ENCODE results near the gene C6orf52.
"Not testable (repeated sequence)": the region's sequence is repeated elsewhere in the genome, so short reads cannot be mapped to it uniquely, and the experiment has no call there.

The C6orf52 gene

GRCh38 chr6:10722820-10723566 is 28.6 kb upstream of the C6orf52 start, which contains the start of gene TMEM14C:
TSS of gene TMEM14C (plus strand) at chr6:10723070. CDS start at chr6:10724614, 1,544 bp downstream.
- H3K9me3 ChIP-seq (ENCODE audit: insufficient read depth, low read depth, low read length): peaks cover 8% of the 10 kb centered on the region
- peak within 1 kb of the TSS; percentile 70 for H2BK12ac ChIP-seq (ENCODE audit: low read length)
- peak; percentile 99 for DNase-seq
- WGBS (ENCODE audit: extremely low coverage, insufficient coverage, insufficient read length): no CpG with 5 or more reads among the region's 55 CpGs
- H3K4me1 ChIP-seq (ENCODE audit: control insufficient read depth in 1 of 2, insufficient read depth in 2 of 2, low read length in 2 of 2): peaks cover 0 to 8% of the 10 kb centered on the region in 2 experiments
- H3K4me2 ChIP-seq (ENCODE audit: low read length): peak within 1 kb of the TSS; percentile 92
- peak within 1 kb of the TSS; percentile 86 for H2BK5ac ChIP-seq (ENCODE audit: low read depth, low read length, poor library complexity)
- peak within 1 kb of the TSS; percentile 82 for H3K4me3 ChIP-seq (ENCODE audit: low read depth, low read length)
- no peaks in the 10 kb centered on the region for H3K27me3 ChIP-seq (ENCODE audit: insufficient read depth, low read length)
- H2BK120ac ChIP-seq (ENCODE audit: insufficient read depth, low read length, poor library complexity): peak within 1 kb of the TSS; percentile 72
- H3K23ac ChIP-seq (ENCODE audit: low read length): no peak within 1 kb of the TSS
- H4K91ac ChIP-seq (ENCODE audit: low read depth, low read length): peak within 1 kb of the TSS; percentile 88
- H3K18ac ChIP-seq (ENCODE audit: low read length): peak within 1 kb of the TSS; percentile 84
- H4K8ac ChIP-seq (ENCODE audit: low read depth, low read length): peak within 1 kb of the TSS; percentile 95
- H3K9ac ChIP-seq (ENCODE audit: low read length): peak within 1 kb of the TSS; percentile 94
- peak within 1 kb of the TSS; percentile 98 for H2AFZ ChIP-seq (ENCODE audit: insufficient read depth, low read length, poor library complexity)
- H4K12ac ChIP-seq (ENCODE audit: low read depth, low read length): peak within 1 kb of the TSS; percentile 90
- H3K36me3 ChIP-seq (ENCODE audit: control insufficient read depth in 1 of 2, insufficient read depth in 2 of 2, low read length in 2 of 2): peaks cover 11 to 18% of the 10 kb centered on the region in 2 experiments
- H3K27ac ChIP-seq (ENCODE audit: low read depth, low read length): peak within 1 kb of the TSS; percentile 86
- peaks cover 11% of the 10 kb centered on the region for H3K79me1 ChIP-seq (ENCODE audit: low read length)
- no peak within 1 kb of the TSS for H2AK5ac ChIP-seq (ENCODE audit: low read length)
- H3K4ac ChIP-seq (ENCODE audit: low read depth, low read length): peak within 1 kb of the TSS; percentile 78
- peaks cover 2% of the 10 kb centered on the region for H3K79me2 ChIP-seq (ENCODE audit: control insufficient read depth, insufficient read depth, low read length, poor library complexity)
- peak within 1 kb of the TSS; percentile 84 for H3K14ac ChIP-seq (ENCODE audit: low read length)

GRCh38 chr6:10722570-10722819 is 28.1 kb upstream of the C6orf52 start:
- Histone ChIP-seq H2BK5ac (ENCODE audit: low read depth, low read length, poor library complexity) (peak overlapping the region; percentile 86), H3K9ac (ENCODE audit: low read length) (peak overlapping the region; percentile 83), H3K4ac (ENCODE audit: low read depth, low read length) (peak overlapping the region; percentile 78), H4K12ac (ENCODE audit: low read depth, low read length) (peak overlapping the region; percentile 90), H3K18ac (ENCODE audit: low read length) (peak overlapping the region; percentile 84), H2AK5ac (ENCODE audit: low read length) (no peak overlapping the region), H3K23ac (ENCODE audit: low read length) (no peak overlapping the region), H2BK120ac (ENCODE audit: insufficient read depth, low read length, poor library complexity) (peak overlapping the region; percentile 72), H3K79me2 (ENCODE audit: control insufficient read depth, insufficient read depth, low read length, poor library complexity) (peaks cover 2% of the 10 kb centered on the region), H3K9me3 (ENCODE audit: insufficient read depth, low read depth, low read length) (peaks cover 8% of the 10 kb centered on the region), H3K4me2 (ENCODE audit: low read length) (peak overlapping the region; percentile 92), H2BK12ac (ENCODE audit: low read length) (peak overlapping the region; percentile 70), H2AFZ (ENCODE audit: insufficient read depth, low read length, poor library complexity) (peak overlapping the region; percentile 98), H3K27me3 (ENCODE audit: insufficient read depth, low read length) (no peaks in the 10 kb centered on the region), H3K27ac (ENCODE audit: low read depth, low read length) (peak overlapping the region; percentile 86), H4K8ac (ENCODE audit: low read depth, low read length) (peak overlapping the region; percentile 95), H3K4me3 (ENCODE audit: low read depth, low read length) (peak overlapping the region; percentile 82), H3K36me3 (ENCODE audit: control insufficient read depth in 1 of 2, insufficient read depth in 2 of 2, low read length in 2 of 2) (peaks cover 11 to 15% of the 10 kb centered on the region in 2 experiments), H3K4me1 (ENCODE audit: control insufficient read depth in 1 of 2, insufficient read depth in 2 of 2, low read length in 2 of 2) (peaks cover 0 to 8% of the 10 kb centered on the region in 2 experiments), H3K14ac (ENCODE audit: low read length) (peak overlapping the region; percentile 84), H4K91ac (ENCODE audit: low read depth, low read length) (peak overlapping the region; percentile 88), H3K79me1 (ENCODE audit: low read length) (peaks cover 11% of the 10 kb centered on the region)
- no peak for DNase-seq
- no CpG with 5 or more reads among the region's 6 CpGs for WGBS (ENCODE audit: extremely low coverage, insufficient coverage, insufficient read length)

GRCh38 chr6:10721850-10722569 is 27.6 kb upstream of the C6orf52 start:
- WGBS (ENCODE audit: extremely low coverage, insufficient coverage, insufficient read length): no CpG with 5 or more reads among the region's 11 CpGs
- Histone ChIP-seq H2AFZ (ENCODE audit: insufficient read depth, low read length, poor library complexity) (peak overlapping the region; percentile 98), H3K79me1 (ENCODE audit: low read length) (peaks cover 11% of the 10 kb centered on the region), H2BK12ac (ENCODE audit: low read length) (peak overlapping the region; percentile 70), H3K27ac (ENCODE audit: low read depth, low read length) (peak overlapping the region; percentile 86), H4K8ac (ENCODE audit: low read depth, low read length) (peak overlapping the region; percentile 95), H4K91ac (ENCODE audit: low read depth, low read length) (peak overlapping the region; percentile 88), H3K23ac (ENCODE audit: low read length) (no peak overlapping the region), H2BK5ac (ENCODE audit: low read depth, low read length, poor library complexity) (peak overlapping the region; percentile 86), H3K36me3 (ENCODE audit: control insufficient read depth in 1 of 2, insufficient read depth in 2 of 2, low read length in 2 of 2) (peaks cover 11 to 15% of the 10 kb centered on the region in 2 experiments), H3K18ac (ENCODE audit: low read length) (peak overlapping the region; percentile 84), H3K4ac (ENCODE audit: low read depth, low read length) (peak overlapping the region; percentile 78), H3K79me2 (ENCODE audit: control insufficient read depth, insufficient read depth, low read length, poor library complexity) (peaks cover 2% of the 10 kb centered on the region), H3K27me3 (ENCODE audit: insufficient read depth, low read length) (no peaks in the 10 kb centered on the region), H3K9me3 (ENCODE audit: insufficient read depth, low read depth, low read length) (peaks cover 8% of the 10 kb centered on the region), H4K12ac (ENCODE audit: low read depth, low read length) (peak overlapping the region; percentile 90), H3K4me1 (ENCODE audit: control insufficient read depth in 1 of 2, insufficient read depth in 2 of 2, low read length in 2 of 2) (peaks cover 0 to 8% of the 10 kb centered on the region in 2 experiments), H3K9ac (ENCODE audit: low read length) (peak overlapping the region; percentile 83), H3K14ac (ENCODE audit: low read length) (peak overlapping the region; percentile 84), H2AK5ac (ENCODE audit: low read length) (no peak overlapping the region), H2BK120ac (ENCODE audit: insufficient read depth, low read length, poor library complexity) (peak overlapping the region; percentile 72), H3K4me2 (ENCODE audit: low read length) (peak overlapping the region; percentile 92), H3K4me3 (ENCODE audit: low read depth, low read length) (no peak overlapping the region)
- no peak for DNase-seq

GRCh38 chr6:10720960-10721849 is 26.8 kb upstream of the C6orf52 start:
- H3K4me3 ChIP-seq (ENCODE audit: low read depth, low read length); H3K4me2 ChIP-seq (ENCODE audit: low read length); H2BK120ac ChIP-seq (ENCODE audit: insufficient read depth, low read length, poor library complexity); H3K9ac ChIP-seq (ENCODE audit: low read length); H2AFZ ChIP-seq (ENCODE audit: insufficient read depth, low read length, poor library complexity); H3K4ac ChIP-seq (ENCODE audit: low read depth, low read length); H3K14ac ChIP-seq (ENCODE audit: low read length); H4K91ac ChIP-seq (ENCODE audit: low read depth, low read length); H3K9me3 ChIP-seq (ENCODE audit: insufficient read depth, low read depth, low read length); H2BK5ac ChIP-seq (ENCODE audit: low read depth, low read length, poor library complexity); H4K8ac ChIP-seq (ENCODE audit: low read depth, low read length); H3K23ac ChIP-seq (ENCODE audit: low read length); H3K79me2 ChIP-seq (ENCODE audit: control insufficient read depth, insufficient read depth, low read length, poor library complexity); H3K18ac ChIP-seq (ENCODE audit: low read length); H3K27ac ChIP-seq (ENCODE audit: low read depth, low read length); H4K12ac ChIP-seq (ENCODE audit: low read depth, low read length); H2BK12ac ChIP-seq (ENCODE audit: low read length); H3K4me1 ChIP-seq (ENCODE audit: control insufficient read depth in 1 of 2, insufficient read depth in 2 of 2, low read length in 2 of 2); H3K27me3 ChIP-seq (ENCODE audit: insufficient read depth, low read length): not testable (repeated sequence)
- H3K79me1 ChIP-seq (ENCODE audit: low read length): peaks cover 11% of the 10 kb centered on the region
- H2AK5ac ChIP-seq (ENCODE audit: low read length): peak overlapping the region; percentile 18
- peak in 1 of 2 donors; percentile 11 for DNase-seq
- peaks cover 6 to 12% of the 10 kb centered on the region in 2 experiments for H3K36me3 ChIP-seq (ENCODE audit: control insufficient read depth in 1 of 2, insufficient read depth in 2 of 2, low read length in 2 of 2)
- no CpG with 5 or more reads among the region's 17 CpGs for WGBS (ENCODE audit: extremely low coverage, insufficient coverage, insufficient read length)

Data from trophoblast cell (in vitro differentiated cells and primary cell).